SKM-1 treated with dmso at 0.1 percent for 144 hours (cell line): Measurements from ENCODE around the gene RIMBP2.

Experiments used
- DNase-seq: peaks from one replicate; lab custom pipeline; 2025; ENCODE audit not compliant: unreplicated experiment; lab: John Stamatoyannopoulos, UW

The RIMBP2 gene

DNA sequence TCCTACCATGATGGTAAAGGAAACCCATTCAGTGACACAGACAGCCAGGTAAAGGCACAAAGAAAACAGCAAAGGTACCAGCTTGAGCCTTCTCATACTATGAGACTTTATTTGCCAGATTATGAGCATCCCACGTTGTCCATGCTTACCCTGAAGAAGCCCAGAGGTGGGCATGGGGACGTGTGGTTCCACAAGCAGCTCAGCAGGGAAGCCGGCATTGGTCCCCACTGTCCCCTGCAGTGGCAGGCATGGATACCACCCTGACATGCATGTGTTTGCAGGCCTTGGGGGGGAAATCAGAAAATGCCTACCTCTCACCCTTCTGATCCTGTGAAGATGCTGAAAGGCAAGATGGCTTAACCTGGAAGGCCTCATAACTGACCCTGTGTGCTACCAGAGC lies 195.3 kb downstream of the RIMBP2 start:
- DNase-seq = no peak

DNA sequence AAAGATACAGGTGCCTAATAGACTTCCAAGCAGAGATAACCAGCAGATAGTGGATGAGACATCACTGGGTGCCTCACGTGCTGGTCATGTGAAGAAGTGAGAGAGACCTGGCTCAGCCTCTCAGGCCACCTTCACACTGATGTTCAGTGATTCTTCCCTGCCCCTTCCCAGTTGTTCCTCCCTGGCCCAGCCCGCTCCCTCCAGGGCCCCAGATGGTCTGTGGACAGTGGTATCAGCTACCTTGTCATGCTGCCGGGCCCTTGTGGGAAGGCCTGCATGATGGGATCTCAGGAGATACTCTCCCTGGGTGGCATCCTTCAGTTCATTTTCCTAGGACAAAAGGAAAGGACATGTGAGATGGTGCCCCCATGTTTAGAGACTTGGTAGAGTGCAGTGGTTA lies 198.5 kb downstream of the RIMBP2 start:
- DNase-seq = no peak

DNA sequence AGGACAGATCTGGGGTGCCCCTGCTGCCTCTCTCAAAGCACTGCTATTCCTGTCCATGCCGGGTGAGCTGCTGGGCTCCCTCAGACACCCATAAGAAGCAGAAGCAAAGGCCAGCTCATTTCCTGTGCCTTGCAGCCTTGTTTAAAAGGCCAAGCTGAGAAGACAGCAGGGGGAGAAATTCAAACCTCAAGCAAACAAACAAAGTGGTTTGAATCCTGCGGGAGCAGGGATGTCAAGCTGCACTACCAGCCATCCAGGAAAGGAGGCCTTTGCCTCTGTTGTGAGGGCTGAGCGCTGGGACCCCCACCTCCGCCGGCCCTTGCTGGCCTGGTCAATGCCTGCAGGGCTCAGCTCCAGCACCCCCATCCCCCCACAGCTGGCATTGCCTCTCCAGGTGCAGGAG lies 201.9 kb downstream of the RIMBP2 start:
- no peak for DNase-seq

DNA sequence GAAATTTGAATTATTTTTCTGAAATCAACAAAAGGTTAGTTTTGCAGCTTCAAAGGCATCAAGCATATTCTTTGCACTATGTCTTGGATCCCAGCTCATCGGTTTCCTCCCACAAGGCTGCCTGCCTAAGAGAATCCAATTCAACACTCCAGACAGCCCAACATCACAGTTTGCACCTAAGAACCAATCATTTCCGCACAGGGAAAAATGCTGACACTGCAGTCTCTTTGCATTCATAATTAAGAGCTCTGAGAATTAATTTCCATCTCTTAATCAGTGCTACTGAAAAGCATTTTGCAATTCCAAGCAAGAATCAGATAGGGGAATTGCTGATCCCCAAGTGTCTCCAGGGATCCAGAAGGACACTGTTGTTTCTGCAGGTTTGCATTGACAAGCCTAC lies 202.5 kb downstream of the RIMBP2 start:
- no peak for DNase-seq

DNA sequence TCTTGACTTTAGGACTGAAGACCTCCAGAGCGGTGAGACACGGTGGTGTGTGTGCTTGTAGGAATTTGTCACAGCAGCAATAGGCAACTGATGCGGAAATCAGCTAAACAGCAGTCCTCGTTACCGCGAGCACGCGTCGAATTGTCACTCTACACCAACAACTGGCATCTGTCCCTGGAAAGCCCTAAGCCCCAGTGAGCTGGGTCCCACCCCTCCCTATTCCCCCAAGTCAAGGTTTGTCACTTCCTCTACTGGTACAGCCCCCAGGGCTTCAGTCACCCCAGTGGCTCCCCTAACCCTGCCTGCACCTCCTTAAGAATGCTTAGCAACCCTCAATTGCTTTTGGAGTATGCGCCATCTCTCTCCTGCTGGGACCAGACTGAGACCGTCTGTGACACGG lies 204.8 kb downstream of the RIMBP2 start:
- no peak for DNase-seq

DNA sequence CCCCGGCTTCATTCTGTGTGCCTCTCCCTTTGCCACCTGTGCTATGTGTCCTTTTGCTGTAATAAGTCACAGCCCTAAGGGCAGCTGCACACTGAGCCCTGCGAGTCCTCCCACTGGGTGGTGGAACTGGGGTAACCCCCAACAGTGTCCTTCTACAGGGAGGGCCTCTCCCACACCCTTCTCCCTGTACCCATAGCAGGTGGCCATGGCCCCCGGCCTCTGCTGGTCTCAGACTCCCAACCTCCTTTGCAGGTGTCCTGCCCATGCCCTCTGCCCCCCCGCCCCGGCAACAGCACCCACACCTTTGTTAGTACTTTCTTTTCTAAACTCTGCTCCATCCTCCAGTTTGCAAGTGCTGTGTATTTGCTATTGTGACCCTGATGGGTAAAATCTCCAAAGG lies 206.6 kb downstream of the RIMBP2 start:
- no peak for DNase-seq

DNA sequence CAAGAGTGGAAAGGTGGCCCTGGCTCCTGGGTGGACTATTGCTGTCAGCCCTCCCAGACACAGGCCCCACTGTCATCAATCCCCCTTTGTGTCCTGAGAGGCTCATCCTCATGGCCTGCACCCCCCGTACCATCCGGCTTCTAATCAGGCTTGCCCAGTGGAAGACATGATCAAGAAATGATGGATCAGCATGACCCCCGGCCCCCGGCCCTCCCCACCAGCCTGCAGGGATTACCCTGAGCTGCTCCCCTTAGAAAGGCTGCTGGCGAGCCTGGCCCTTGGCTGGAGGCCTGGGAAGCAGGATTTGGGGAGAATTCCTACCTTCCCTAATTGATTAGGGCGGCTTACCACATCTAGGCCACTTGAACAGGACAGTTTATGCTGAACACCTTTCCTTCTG lies 207.3 kb downstream of the RIMBP2 start:
- DNase-seq = no peak

DNA sequence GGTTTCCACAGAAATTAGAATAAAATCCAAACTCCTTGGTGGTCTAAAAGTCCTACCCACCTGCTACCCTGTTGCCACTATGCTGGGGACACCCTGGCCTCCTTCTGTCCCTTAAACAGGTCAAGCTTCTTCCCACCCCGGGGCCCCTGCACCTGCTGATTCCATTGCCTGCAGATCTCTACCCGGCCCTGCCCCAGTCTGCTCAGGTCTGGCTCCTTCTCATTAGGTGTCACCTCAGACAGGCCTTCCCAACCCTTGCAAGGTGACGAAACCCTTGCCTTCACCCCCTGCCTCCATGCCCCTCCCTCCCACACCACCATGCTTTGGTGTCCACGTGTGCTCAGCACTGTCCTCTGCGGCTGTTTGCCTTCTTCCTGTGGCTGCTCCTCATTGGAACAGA lies 207.8 kb downstream of the RIMBP2 start:
- no peak for DNase-seq

DNA sequence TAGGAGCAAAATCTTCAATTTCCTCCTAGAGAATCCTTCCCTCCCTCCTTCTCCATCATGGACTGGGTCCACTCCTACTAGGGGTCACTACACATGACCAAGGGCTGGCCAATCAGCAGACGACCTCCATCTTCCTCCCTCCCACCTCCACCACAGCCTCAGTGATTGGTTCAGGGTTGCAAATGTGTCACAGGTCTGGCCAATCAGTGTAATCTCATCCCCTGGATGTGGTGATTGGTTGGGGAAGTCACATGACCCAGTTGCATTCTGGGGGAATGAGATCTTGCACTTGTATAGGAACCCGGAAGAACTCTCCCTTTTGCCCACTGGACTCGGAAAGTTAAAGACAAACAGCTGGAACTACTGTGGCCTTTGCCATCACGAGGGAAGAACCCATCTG lies 209.3 kb downstream of the RIMBP2 start:
- no peak for DNase-seq

DNA sequence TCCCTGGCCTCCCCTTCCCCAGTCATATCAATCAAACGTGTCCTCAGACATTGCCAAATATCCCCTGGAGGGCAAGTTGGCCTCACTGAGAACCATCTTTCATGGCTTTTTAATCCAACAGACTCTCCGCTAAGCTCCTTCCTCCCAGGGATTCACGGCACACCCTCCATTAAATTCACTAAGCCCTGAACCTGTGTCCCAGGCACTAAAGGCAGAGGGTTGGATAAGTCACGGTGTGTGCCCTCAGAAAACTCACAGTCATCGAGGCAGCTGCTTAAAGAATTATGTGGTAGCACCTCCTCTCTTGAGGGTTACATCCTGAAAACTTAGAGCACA lies 211.3 kb downstream of the RIMBP2 start:
- no peak for DNase-seq

DNA sequence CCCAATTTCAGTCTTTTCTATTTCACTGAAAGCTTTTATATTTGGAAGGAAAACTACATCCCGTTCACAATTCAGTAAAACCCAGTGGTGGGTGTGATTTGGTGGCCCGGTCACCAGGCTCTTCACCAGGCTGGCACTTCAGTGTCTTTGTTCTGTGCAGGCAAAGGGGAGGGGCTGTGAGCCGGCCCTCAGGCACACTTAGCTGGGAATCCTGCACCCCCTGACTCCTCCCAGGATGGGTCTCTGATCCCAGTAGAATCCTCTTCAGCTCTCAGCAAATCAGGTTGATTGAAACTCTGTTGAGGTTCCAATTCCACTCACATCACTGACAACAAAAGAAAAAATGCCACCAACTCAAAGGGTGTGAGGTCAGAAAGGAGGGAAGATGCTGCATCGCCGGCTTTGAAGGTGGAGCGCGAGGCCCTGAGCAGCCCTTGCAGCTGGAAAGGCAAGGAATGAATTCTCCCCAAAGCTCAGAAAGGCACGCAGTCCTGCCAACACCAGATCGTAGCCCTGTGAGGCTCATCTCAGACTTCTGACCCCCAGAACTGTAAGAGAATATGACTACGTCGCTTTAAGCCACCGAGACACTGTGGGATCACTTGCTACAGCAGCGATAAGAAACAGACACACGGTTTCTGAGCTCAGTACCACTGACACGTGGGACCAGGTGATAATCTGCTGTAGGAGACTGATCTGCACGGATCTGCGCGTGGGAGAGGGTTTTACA lies 211.8 kb downstream of the RIMBP2 start:
- no peak for DNase-seq

DNA sequence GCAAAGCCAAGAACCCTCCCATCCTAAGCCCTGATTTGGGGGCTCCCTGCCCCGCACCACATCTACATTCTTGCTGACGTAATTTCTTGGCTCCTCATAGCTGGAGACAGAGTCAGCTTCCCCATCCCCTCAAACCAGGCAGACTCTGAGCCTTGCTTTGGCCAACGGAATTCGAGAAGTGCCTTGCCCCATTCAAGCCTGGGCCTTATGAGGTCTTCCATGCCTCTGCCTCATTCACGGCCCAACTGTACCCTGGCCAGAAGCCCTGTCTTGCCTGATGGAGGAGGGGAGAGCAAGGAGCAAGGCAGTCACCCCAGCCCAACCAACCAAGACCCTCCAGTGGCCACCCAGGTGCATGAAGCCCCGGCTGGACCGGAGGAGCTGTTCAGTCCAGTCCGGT lies 214.3 kb downstream of the RIMBP2 start:
- no peak for DNase-seq

DNA sequence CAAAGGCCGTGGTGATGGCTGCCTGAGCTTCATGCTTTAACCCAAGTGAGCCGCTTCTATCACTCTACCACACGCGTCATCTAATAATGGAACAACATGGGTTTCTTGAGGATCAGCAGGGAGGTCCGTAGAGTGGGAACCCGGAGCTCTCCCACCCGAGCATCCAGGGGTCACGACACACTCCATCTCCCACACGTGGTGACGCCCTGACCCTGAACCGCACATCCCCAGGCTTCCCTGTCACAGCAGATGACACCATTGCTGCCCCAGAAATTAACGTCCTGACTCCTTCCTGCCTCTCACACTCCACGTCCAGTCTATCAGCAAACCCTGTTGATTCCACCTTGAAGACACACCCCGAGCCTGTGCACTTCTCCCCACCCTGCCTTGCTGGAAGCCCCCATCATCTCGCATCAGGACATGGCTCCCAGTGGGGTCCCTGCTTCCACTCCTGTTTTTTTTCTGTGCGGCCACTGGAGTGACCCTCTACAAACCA lies 215.2 kb downstream of the RIMBP2 start:
- DNase-seq = no peak

DNA sequence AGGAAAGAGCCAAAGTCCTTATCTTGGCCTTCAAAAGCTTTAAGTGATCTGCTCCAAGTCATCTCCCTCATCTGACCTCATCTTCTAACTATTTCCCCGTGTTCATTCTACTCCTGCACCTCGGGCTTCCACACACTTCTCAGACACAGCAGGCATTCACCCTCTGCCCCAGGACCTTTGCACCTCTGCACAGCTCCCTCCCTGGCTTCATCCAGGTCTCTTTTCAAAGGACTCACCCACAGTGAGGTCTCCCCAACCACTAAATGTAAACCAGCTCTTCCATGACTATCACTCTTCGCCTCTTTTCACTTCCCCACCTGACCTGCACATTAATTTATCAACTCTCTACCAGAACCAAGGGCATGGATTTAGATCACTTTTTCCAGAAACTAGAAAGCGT lies 216.6 kb downstream of the RIMBP2 start:
- no peak for DNase-seq

DNA sequence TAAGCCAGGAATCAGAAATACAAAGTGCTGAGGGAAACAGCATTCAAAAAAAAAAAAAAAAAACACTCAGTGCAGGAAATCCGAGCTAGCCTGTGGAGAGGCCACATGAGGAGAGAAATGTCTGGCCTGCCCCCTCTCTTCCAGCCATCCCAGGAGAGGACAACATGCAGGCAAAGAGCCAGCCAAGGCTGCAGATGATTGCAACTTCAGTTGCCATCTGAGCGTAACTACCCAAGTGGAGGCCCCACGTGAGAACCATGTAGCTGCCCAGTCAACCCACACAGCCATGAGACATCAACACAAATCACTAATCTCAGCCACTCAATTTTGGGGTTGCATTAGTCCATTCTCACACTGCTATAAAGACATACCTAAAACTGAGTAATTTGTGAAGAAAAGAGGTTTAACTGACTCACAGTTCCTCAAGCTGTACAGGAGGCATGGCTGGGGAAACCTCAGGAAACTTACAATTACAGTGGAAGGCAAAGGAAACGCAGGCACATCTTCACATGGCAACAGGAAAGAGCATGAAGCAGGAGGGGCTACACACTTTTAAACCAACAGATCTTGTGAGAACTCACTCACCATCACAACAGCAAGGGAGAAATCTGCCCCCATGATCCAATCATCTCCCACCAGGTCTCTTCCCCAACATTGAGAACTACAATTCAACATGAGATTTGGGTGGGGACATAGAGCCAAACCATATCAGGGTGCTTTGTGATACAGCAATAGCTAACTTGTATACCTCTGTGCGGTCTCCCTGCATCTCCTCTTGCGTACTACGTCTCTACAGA lies 217.3 kb downstream of the RIMBP2 start:
- no peak for DNase-seq

DNA sequence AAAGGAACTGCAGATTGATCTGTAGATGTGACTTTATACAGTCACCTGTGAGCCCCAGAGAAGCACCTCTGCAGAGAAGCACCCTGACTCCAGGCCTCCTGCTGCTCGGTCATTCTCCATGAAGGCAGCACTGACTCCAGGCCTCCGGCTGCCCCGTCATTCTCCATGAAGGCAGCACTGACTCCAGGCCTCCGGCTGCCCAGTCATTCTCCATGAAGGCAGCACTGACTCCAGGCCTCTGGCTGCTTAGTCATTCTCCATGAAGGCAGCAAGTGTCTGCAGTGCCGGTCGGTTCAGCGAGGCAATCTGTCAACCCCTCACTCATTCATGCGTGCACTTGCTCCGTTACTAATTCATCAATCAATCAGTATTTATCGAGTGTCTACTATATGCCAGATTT lies 218.1 kb downstream of the RIMBP2 start:
- DNase-seq = no peak

DNA sequence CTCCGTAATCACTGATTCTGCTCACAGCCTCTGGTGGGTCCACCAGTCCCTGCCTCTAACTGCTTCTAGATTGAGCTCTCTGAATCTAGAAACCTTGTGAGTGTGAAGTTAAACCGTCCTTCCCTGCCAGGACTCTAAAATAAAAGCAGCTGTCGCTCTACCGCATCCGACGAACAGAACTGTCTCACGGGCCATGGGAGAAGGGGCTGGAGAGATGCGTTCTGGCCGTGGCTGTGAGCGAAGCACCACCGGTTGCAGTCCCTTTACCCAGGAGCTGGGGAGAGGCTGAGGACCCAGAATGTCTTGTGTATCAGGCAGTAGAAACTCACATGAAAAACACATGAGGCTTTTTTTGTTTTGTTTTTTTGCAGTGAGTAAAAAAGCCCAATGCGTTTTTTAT lies 218.8 kb downstream of the RIMBP2 start:
- no peak for DNase-seq

DNA sequence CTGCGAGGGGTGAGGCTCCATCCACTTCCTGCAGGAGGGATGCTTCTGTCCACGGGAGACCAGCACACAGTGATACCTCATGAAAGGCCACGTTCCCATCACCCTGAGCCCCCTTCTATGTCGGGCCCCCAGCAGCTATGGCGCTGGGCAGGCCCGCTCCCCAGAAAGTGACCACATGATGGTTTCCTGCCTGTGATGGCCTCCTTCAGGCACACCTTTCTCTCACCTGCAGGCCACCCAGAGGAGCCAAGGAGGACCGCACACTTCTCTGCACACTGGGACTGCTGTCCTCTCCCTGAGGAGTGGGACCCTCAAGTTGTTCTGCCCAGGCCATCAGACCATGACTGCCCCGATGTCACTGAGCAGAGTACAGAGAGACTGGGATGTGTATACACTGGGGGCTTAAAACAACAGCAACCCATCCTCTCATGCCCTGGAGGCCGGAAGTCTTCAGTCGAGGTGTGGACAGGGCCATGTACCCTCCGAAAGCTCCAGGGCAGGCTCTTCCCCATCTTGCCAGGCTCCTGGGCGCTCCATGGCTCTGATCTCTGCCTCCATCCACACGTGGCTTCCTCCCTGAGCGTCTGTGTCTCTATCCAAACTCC lies 219.5 kb downstream of the RIMBP2 start:
- DNase-seq = no peak

DNA sequence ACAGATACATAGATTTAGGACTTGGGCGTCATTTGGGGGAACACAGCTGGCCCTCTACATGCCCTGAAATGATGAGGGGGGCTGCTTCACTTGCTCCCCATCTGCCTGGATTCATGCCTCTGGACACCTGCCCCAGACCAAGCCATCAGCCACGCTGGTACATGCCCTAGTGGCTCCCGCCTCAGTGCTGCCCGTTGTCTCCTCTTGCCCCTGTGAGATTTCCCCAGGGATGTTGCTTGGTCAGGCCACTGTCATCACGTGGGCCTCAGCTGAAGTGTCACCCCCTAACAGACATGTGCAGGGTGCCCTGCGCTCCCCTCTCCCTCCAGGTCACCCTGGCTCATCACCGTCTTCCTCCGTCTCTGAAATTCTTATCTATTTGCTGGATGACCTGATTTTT lies 220.9 kb downstream of the RIMBP2 start:
- DNase-seq = no peak

DNA sequence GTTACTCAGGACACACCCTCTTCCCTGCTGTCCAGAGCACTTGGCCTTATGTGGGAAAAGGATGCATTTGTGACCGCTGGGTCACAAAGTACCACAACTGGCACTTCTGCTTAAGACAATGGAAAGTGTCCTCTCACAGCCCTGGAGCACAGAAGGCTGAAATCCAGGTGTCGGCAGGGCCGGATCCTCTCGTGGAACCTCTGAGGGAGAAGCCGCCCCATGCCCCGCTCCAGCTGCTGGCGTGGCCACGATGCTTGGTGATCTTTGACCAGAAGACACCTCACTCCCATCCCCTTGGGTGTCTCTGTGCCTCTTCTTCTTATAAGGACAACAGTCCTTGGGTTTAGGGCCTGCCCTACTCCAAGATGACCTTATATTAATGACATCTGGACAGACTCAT lies 221.4 kb downstream of the RIMBP2 start:
- DNase-seq = no peak

DNA sequence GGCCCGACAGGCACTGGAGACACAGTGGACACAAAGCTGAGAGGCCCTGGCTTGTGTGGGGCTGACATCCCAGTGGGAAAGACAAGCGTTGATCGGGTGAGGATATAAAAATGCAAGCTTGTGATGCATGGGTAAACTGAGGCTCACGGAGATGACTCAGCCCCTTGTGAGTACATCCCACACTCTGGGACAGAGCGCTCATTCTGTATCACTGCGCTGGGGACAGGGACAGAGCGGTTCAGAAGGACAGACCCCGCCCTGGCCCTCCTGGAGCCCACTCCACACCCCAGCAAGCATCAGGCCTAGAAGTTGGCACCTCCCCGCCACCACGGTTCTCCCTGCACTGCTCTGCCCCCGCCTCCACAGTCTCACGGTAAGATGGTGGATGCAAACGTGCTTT lies 222.1 kb downstream of the RIMBP2 start:
- no peak for DNase-seq
